Loucy (cell line): ENCODE measurements around the gene HS6ST3.

Experiments used
- H2AFZ ChIP-seq: fragments of 200-600 bp; sonication (generic); 2 replicates; pipeline ENCODE4 v1.6.0; 2016; ENCODE audit warnings: antibody characterized with exemption, mild to moderate bottlenecking, low read length, moderate library complexity
- H3F3A ChIP-seq: fragments of 200-600 bp; 2 replicates; pipeline ENCODE4 v1.6.0; 2016; ENCODE audit warnings: antibody characterized with exemption, low read depth, mild to moderate bottlenecking
- H3K27me3 ChIP-seq: fragments of 200-600 bp; sonication (generic); 2 replicates; pipeline ENCODE4 v1.6.1; 2014; ENCODE audit warnings: low read length, mild to moderate bottlenecking; ENCODE audit not compliant: insufficient read depth, poor library complexity, severe bottlenecking
- H3K36me3 ChIP-seq: fragments of 200-600 bp; sonication (generic); 2 replicates; pipeline ENCODE4 v1.6.1; 2016; ENCODE audit warnings: low read length; ENCODE audit not compliant: insufficient read depth
- H3K4me1 ChIP-seq: fragments of 200-600 bp; sonication (generic); 2 replicates; pipeline ENCODE4 v1.5.1; 2014; ENCODE audit warnings: low read length, mild to moderate bottlenecking; ENCODE audit not compliant: insufficient read depth, poor library complexity, severe bottlenecking
- H3K4me2 ChIP-seq: fragments of 200-600 bp; sonication (generic); 2 replicates; pipeline ENCODE4 v1.6.0; 2014; ENCODE audit warnings: antibody characterized with exemption, low read length, low read depth, mild to moderate bottlenecking; ENCODE audit not compliant: poor library complexity, severe bottlenecking
- H3K4me3 ChIP-seq: fragments of 200-600 bp; sonication (generic); 2 replicates; pipeline ENCODE4 v1.5.1; 2014; ENCODE audit warnings: low read length, mild to moderate bottlenecking, mixed read lengths; ENCODE audit not compliant: poor library complexity, severe bottlenecking
- H3K79me2 ChIP-seq: fragments of 200-600 bp; sonication (generic); 2 replicates; pipeline ENCODE4 v1.6.1; 2014; ENCODE audit warnings: low read length; ENCODE audit not compliant: insufficient read depth
- H3K9ac ChIP-seq: fragments of 200-600 bp; sonication (generic); 2 replicates; pipeline ENCODE4 v1.6.0; 2014; ENCODE audit warnings: mild to moderate bottlenecking, low read depth, low read length, moderate library complexity; ENCODE audit not compliant: poor library complexity, severe bottlenecking
- H3K9me2 ChIP-seq: fragments of 200-600 bp; sonication (generic); replicated peaks from 2 replicates; pipeline ENCODE4 v1.6.1; 2016; ENCODE audit warnings: low read depth, low read length, mixed read lengths
- H3K9me3 ChIP-seq: fragments of 200-600 bp; sonication (generic); 2 replicates; pipeline ENCODE4 v1.6.1; 2014; ENCODE audit warnings: mild to moderate bottlenecking, antibody characterized with exemption, low read length, low read depth; ENCODE audit not compliant: insufficient read depth
- H4K20me1 ChIP-seq: fragments of 200-600 bp; sonication (generic); 2 replicates; pipeline ENCODE4 v1.6.0; 2014; ENCODE audit warnings: antibody characterized with exemption, low read length, mild to moderate bottlenecking; ENCODE audit not compliant: insufficient read depth, poor library complexity, severe bottlenecking
- EZH2phosphoT487 ChIP-seq: fragments of 200-600 bp; IDR thresholded peaks from 2 replicates; pipeline ENCODE4 v1.6.1; 2018; ENCODE audit warnings: antibody characterized with exemption, mild to moderate bottlenecking, moderate library complexity, borderline replicate concordance
- TF ChIP-seq, protein P1 (sequence below): fragments of 200-600 bp; sonication (generic); conservative IDR thresholded peaks from 2 replicates; pipeline ENCODE4 v1.5.1; 2014; ENCODE audit warnings: mild to moderate bottlenecking, antibody characterized with exemption, low read length

HS6ST3 gene

DNA sequence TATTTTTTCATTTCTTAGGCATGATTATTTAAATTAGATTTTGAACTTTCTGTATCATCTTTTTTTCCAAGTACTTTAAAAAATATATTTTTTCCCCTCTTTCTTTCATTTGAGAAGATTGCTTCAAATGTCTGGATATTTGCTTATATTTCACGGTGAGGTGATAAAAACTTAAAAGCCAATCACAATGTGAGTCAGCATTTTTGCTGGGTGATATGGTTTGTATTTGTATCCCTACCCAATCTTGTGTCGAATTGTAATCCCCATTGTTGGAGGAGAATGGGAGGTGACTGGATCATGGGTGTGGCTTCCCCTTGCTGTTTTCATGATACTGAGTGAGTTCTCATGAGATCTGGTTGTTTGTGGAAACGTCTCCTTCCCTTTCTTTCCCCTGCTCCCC is 583.9 kb downstream of the HS6ST3 start:
- no peaks in the 10 kb centered on the region for H3K9me2 ChIP-seq
- H3K9ac ChIP-seq: no peak overlapping the region
- H3K9me3 ChIP-seq: no peaks in the 10 kb centered on the region
- H3K79me2 ChIP-seq: no peaks in the 10 kb centered on the region
- H3K4me3 ChIP-seq: no peak overlapping the region
- H3K27me3 ChIP-seq: no peaks in the 10 kb centered on the region
- H3F3A ChIP-seq: no peaks in the 10 kb centered on the region
- no peaks in the 10 kb centered on the region for H4K20me1 ChIP-seq
- no peaks in the 10 kb centered on the region for H3K36me3 ChIP-seq
- no peaks in the 10 kb centered on the region for H3K4me1 ChIP-seq
- no peak for TF ChIP-seq EZH2phosphoT487
- TF ChIP-seq, protein P1, sequence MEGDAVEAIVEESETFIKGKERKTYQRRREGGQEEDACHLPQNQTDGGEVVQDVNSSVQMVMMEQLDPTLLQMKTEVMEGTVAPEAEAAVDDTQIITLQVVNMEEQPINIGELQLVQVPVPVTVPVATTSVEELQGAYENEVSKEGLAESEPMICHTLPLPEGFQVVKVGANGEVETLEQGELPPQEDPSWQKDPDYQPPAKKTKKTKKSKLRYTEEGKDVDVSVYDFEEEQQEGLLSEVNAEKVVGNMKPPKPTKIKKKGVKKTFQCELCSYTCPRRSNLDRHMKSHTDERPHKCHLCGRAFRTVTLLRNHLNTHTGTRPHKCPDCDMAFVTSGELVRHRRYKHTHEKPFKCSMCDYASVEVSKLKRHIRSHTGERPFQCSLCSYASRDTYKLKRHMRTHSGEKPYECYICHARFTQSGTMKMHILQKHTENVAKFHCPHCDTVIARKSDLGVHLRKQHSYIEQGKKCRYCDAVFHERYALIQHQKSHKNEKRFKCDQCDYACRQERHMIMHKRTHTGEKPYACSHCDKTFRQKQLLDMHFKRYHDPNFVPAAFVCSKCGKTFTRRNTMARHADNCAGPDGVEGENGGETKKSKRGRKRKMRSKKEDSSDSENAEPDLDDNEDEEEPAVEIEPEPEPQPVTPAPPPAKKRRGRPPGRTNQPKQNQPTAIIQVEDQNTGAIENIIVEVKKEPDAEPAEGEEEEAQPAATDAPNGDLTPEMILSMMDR: no peak
- H3K4me2 ChIP-seq: no peak overlapping the region
- H2AFZ ChIP-seq: no peak overlapping the region

DNA sequence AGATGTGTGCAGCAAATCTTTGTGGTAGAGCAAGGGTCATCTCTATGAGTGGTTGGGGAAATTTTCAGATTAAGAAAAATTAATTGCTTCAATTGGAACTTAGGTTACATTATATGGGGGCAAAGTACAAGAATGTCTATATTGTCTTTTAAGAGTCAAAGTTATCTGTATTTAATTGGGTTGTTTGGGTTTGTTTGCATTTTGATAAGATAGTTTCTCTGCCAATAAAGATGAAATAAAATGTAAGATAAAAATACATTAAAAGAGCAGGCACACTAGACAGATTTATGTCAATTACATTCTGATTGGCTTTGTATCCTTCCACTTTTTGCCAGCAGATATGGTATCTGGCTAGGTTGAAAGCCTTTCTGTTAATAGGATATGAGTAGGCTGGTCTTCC is 587.1 kb downstream of the HS6ST3 start:
- Histone ChIP-seq H4K20me1 (no peaks in the 10 kb centered on the region), H3K4me3 (no peak overlapping the region), H3F3A (no peaks in the 10 kb centered on the region), H3K79me2 (no peaks in the 10 kb centered on the region), H3K36me3 (no peaks in the 10 kb centered on the region), H2AFZ (no peak overlapping the region), H3K9me2 (no peaks in the 10 kb centered on the region), H3K9ac (no peak overlapping the region), H3K4me2 (no peak overlapping the region), H3K9me3 (no peaks in the 10 kb centered on the region; the same call in 1 of the 2 replicates), H3K27me3 (no peaks in the 10 kb centered on the region), H3K4me1 (no peaks in the 10 kb centered on the region)
- TF ChIP-seq, protein P1: no peak

DNA sequence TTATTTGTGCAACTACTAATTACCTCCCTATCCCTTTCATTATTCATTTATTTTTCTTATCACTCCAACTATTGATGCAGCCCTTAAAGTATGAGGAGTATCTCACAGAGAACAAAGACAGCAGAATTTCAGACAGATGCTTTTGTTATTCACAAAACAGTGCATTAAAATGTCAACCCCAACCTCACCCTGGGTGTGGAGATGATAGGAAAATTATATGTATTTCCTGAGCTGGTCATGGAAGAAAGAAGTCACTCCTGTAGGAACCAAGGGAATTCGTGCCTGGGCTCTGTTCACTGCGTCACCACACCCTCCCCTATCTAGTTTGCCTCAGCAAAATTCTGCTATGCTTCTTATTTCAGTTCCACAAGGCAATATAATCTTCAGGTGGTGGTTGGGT is 588.9 kb downstream of the HS6ST3 start:
- Histone ChIP-seq H3K36me3 (no peaks in the 10 kb centered on the region), H2AFZ (no peak overlapping the region), H3K9ac (no peak overlapping the region), H4K20me1 (no peaks in the 10 kb centered on the region), H3K9me2 (no peaks in the 10 kb centered on the region), H3F3A (no peaks in the 10 kb centered on the region), H3K4me3 (no peak overlapping the region), H3K4me2 (no peak overlapping the region), H3K27me3 (no peaks in the 10 kb centered on the region), H3K79me2 (no peaks in the 10 kb centered on the region), H3K9me3 (no peaks in the 10 kb centered on the region; the same call in 1 of the 2 replicates), H3K4me1 (no peaks in the 10 kb centered on the region)
- TF ChIP-seq, protein P1: no peak
- no peak for TF ChIP-seq EZH2phosphoT487
